Measurements from ENCODE around the gene CHST13.

CHST13 gene

GRCh38 chr3:126488185-126488584, 35.8 kb upstream of the CHST13 start:
- no peak for DNase-seq

- no peak for DNase-seq
These were observed 34.9 kb upstream of the CHST13 start for GRCh38 chr3:126488886-126489569.

- DNase-seq, result no peak
These were observed 33.3 kb upstream of the CHST13 start for GRCh38 chr3:126490619-126491018.

- no peak for DNase-seq
These were observed 32.5 kb upstream of the CHST13 start for GRCh38 chr3:126491221-126492013.

- no peak for DNase-seq
These were observed 30.9 kb upstream of the CHST13 start for GRCh38 chr3:126493051-126493450.

GRCh38 chr3:126493739-126494138, 30.2 kb upstream of the CHST13 start:
- no peak for DNase-seq

- DNase-seq, result no peak
These were observed 29.6 kb upstream of the CHST13 start for GRCh38 chr3:126494204-126494969.

- no peak for DNase-seq
These were observed 29.1 kb upstream of the CHST13 start for GRCh38 chr3:126494970-126495230.

- no peak for DNase-seq
These were observed 28.2 kb upstream of the CHST13 start for GRCh38 chr3:126495786-126496185.

GRCh38 chr3:126496894-126497850, 26.8 kb upstream of the CHST13 start:
- DNase-seq, result no peak

GRCh38 chr3:126497956-126498355, 26.0 kb upstream of the CHST13 start:
- no peak for DNase-seq

GRCh38 chr3:126498461-126498860, 25.5 kb upstream of the CHST13 start:
- DNase-seq, result no peak

- no peak for DNase-seq
These were observed 25.0 kb upstream of the CHST13 start for GRCh38 chr3:126498929-126499328.

GRCh38 chr3:126499401-126499800, 24.6 kb upstream of the CHST13 start:
- DNase-seq, result no peak

- no peak for DNase-seq
These were observed 23.9 kb upstream of the CHST13 start for GRCh38 chr3:126500016-126500415.

- no peak for DNase-seq
These were observed 22.9 kb upstream of the CHST13 start for GRCh38 chr3:126501054-126501453.

- DNase-seq, result no peak
These were observed 22.2 kb upstream of the CHST13 start for GRCh38 chr3:126501736-126502135.

GRCh38 chr3:126502656-126503055, 21.3 kb upstream of the CHST13 start:
- no peak for DNase-seq

GRCh38 chr3:126503701-126504100, 20.3 kb upstream of the CHST13 start:
- no peak for DNase-seq

GRCh38 chr3:126507886-126508285, 16.1 kb upstream of the CHST13 start:
- DNase-seq, result no peak

- DNase-seq, result no peak
These were observed 15.4 kb upstream of the CHST13 start for GRCh38 chr3:126508564-126508964.

GRCh38 chr3:126509597-126510307, 14.2 kb upstream of the CHST13 start:
- DNase-seq, result no peak
